ENCODE results near the gene SFTA2.

DNA sequence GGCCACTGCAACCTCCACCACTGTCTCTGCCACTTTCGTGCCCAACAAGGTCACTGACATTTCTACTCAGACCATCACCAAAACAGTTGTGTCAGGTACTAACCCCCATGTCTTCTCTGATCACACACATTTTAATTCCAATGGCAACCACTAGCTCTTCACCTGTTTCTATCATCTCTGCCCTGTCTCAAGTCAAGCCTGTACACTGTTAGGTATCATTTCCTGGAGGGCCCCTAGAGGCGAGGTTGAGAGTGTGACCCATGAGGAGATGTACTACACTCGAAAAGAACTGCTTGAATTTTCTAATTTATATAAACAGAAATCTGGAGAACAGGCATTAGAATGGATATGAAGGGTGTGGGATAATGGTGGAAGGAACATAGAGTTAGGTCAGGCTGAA, 34.2 kb upstream of the SFTA2 start:
- TF ChIP-seq, protein P1, sequence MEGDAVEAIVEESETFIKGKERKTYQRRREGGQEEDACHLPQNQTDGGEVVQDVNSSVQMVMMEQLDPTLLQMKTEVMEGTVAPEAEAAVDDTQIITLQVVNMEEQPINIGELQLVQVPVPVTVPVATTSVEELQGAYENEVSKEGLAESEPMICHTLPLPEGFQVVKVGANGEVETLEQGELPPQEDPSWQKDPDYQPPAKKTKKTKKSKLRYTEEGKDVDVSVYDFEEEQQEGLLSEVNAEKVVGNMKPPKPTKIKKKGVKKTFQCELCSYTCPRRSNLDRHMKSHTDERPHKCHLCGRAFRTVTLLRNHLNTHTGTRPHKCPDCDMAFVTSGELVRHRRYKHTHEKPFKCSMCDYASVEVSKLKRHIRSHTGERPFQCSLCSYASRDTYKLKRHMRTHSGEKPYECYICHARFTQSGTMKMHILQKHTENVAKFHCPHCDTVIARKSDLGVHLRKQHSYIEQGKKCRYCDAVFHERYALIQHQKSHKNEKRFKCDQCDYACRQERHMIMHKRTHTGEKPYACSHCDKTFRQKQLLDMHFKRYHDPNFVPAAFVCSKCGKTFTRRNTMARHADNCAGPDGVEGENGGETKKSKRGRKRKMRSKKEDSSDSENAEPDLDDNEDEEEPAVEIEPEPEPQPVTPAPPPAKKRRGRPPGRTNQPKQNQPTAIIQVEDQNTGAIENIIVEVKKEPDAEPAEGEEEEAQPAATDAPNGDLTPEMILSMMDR (conservative IDR thresholded peaks at IDR 0.05; ENCODE audit: low read depth, low read length), result no peak
- TF ChIP-seq EZH2 (IDR thresholded peaks at IDR 0.05; ENCODE audit: low read length, unreplicated experiment) (no peak), EZH2phosphoT487 (IDR thresholded peaks at IDR 0.05; ENCODE audit: borderline replicate concordance, low read length) (no peak)

Data from PC-3 (cell line).